Calu3 (cell line): ENCODE data around the gene OR2F2. TPM values are rescaled to one million over a fixed set of nuclear protein-coding genes. Genes with fewer than 3 reads are reported as not detected.

Experiments
- Bru-seq: library from RNA; stranded (reverse); fragments of 400-500 nt; gene quantifications from one replicate; lab custom pipeline; 2021; lab: Mats Ljungman, UMichigan
- BruChase-seq, 2 experiments: library from RNA; stranded (reverse); fragments of 400-500 nt; gene quantifications; one replicate each; lab custom pipeline; 2021; lab: Mats Ljungman, UMichigan
- BruUV-seq: library from RNA; stranded (reverse); fragments of 400-500 nt; replicated peaks from 2 replicates; lab custom pipeline; 2021; lab: Mats Ljungman, UMichigan
- CTCF ChIA-PET: fragments of 300-600 bp; sonication (Branson Sonifier 250); formaldehyde crosslinking; loops from one replicate; lab custom pipeline; 2022; ENCODE audit warnings: antibody characterized with exemption; lab: Charles Lee
- DNase-seq: peaks from one replicate; pipeline ENCODE4 v3.0.0; 2022
- H3K27ac Mint-ChIP-seq: one replicate; pipeline ENCODE4 v1.8.0; 2022; ENCODE audit warnings: mixed read lengths; ENCODE audit not compliant: unreplicated experiment
- H3K27me3 Mint-ChIP-seq: one replicate; pipeline ENCODE4 v1.8.0; 2022; ENCODE audit warnings: mixed read lengths; ENCODE audit not compliant: unreplicated experiment
- H3K36me3 Mint-ChIP-seq: one replicate; pipeline ENCODE4 v1.8.0; 2022; ENCODE audit warnings: mild to moderate bottlenecking, moderate library complexity, mixed read lengths; ENCODE audit not compliant: insufficient read depth, unreplicated experiment
- H3K4me1 Mint-ChIP-seq: one replicate; pipeline ENCODE4 v1.8.0; 2022; ENCODE audit warnings: mild to moderate bottlenecking, low read depth, mixed read lengths; ENCODE audit not compliant: unreplicated experiment
- H3K4me3 Mint-ChIP-seq: one replicate; pipeline ENCODE4 v1.8.0; 2022; ENCODE audit warnings: mild to moderate bottlenecking, low read depth, moderate library complexity, mixed read lengths; ENCODE audit not compliant: unreplicated experiment
- H3K9me3 Mint-ChIP-seq: one replicate; pipeline ENCODE4 v1.8.0; 2022; ENCODE audit warnings: low read depth, mixed read lengths; ENCODE audit not compliant: unreplicated experiment
- CTCF ChIP-seq: fragments of 200-600 bp; IDR thresholded peaks from one replicate; pipeline ENCODE4 v1.8.0; 2022; ENCODE audit warnings: antibody characterized with exemption; ENCODE audit not compliant: unreplicated experiment
- intact Hi-C: fragments of 100-400 bp; cut with micrococcal nuclease; formaldehyde crosslinking; loops from one replicate; pipeline ENCODE4 v1.10.0; 2022; ENCODE audit not compliant: unreplicated experiment
- long read RNA-seq: library from polyadenylated mRNA; stranded (forward); transcript quantifications from one replicate; pipeline ENCODE4 v2.0.0, GENCODE V29; 2022
- total RNA-seq: library from RNA; stranded (reverse); gene quantifications from 2 replicates; pipeline ENCODE4 v1.2.3, GENCODE V29; 2022

Gene OR2F2
- total RNA-seq = not detected in 2 replicates
- not detected for Bru-seq, nascent RNA
- BruChase-seq, experiment 1, labeled RNA remaining after a 6-hour chase = not detected
- BruChase-seq, experiment 2, labeled RNA remaining after a 2-hour chase = not detected
- long read RNA-seq = 0 reads

- TF ChIP-seq CTCF = no peak
- no peak within 1 kb of the TSS for H3K27ac Mint-ChIP-seq
- no peak within 1 kb of the TSS for H3K4me3 Mint-ChIP-seq
- no peaks in the 10 kb centered on the region for H3K9me3 Mint-ChIP-seq
- H3K36me3 Mint-ChIP-seq = no peaks in the 10 kb centered on the region
- H3K27me3 Mint-ChIP-seq = no peaks in the 10 kb centered on the region
- CTCF ChIA-PET = no interaction called here
- BruUV-seq = no TSS peak
- intact Hi-C loops = no loop called here
- no peak for DNase-seq
- H3K4me1 Mint-ChIP-seq = no peaks in the 10 kb centered on the region
Observed at GRCh38 chr7:143934526-143935325, at the start of gene OR2F2. OR2F2 (plus strand) TSS chr7:143935233; CDS start chr7:143935233, 0 bp downstream.

GRCh38 chr7:143885951-143886350, 49.1 kb upstream of the OR2F2 start:
- CTCF ChIA-PET = no interaction called here
- H3K9me3 Mint-ChIP-seq = no peaks in the 10 kb centered on the region
- no peaks in the 10 kb centered on the region for H3K27me3 Mint-ChIP-seq
- TF ChIP-seq CTCF = no peak
- no peak overlapping the region for H3K27ac Mint-ChIP-seq
- peaks cover 10% of the 10 kb centered on the region for H3K4me1 Mint-ChIP-seq
- H3K4me3 Mint-ChIP-seq = no peak overlapping the region
- no TSS peak for BruUV-seq
- intact Hi-C loops = no loop called here
- peaks cover 16% of the 10 kb centered on the region for H3K36me3 Mint-ChIP-seq
- no peak for DNase-seq

GRCh38 chr7:143886826-143887477, 48.1 kb upstream of the OR2F2 start:
- TF ChIP-seq CTCF = no peak
- Mint-ChIP-seq H3K36me3 (peaks cover 16% of the 10 kb centered on the region), H3K27ac (no peak overlapping the region), H3K4me3 (no peak overlapping the region), H3K9me3 (no peaks in the 10 kb centered on the region), H3K27me3 (no peaks in the 10 kb centered on the region), H3K4me1 (peaks cover 15% of the 10 kb centered on the region)
- intact Hi-C loops = no loop called here
- CTCF ChIA-PET = no interaction called here
- DNase-seq = no peak
- no TSS peak for BruUV-seq

GRCh38 chr7:143889068-143889467, 46.0 kb upstream of the OR2F2 start:
- intact Hi-C loops = no loop called here
- TF ChIP-seq CTCF = no peak
- no peaks in the 10 kb centered on the region for H3K27me3 Mint-ChIP-seq
- BruUV-seq = no TSS peak
- CTCF ChIA-PET = no interaction called here
- peaks cover 6% of the 10 kb centered on the region for H3K36me3 Mint-ChIP-seq
- H3K9me3 Mint-ChIP-seq = no peaks in the 10 kb centered on the region
- DNase-seq = no peak
- H3K4me1 Mint-ChIP-seq = peaks cover 15% of the 10 kb centered on the region
- H3K27ac Mint-ChIP-seq = no peak overlapping the region
- H3K4me3 Mint-ChIP-seq = no peak overlapping the region
